HFFc6 (cell line): ENCODE results near the gene FLNA. TPM values are rescaled to one million over a fixed set of nuclear protein-coding genes. Genes with fewer than 3 reads are reported as not detected.

Experiments used
- DNase-seq: peaks from one replicate; pipeline ENCODE4 v3.0.0-alpha.2; 2018
- H3K27ac Mint-ChIP-seq: 2 replicates; pipeline ENCODE4 v1.8.0; 2020; ENCODE audit warnings: mild to moderate bottlenecking, mixed read lengths
- H3K27me3 Mint-ChIP-seq: 2 replicates; pipeline ENCODE4 v1.8.0; 2021; ENCODE audit warnings: mild to moderate bottlenecking, moderate library complexity, mixed read lengths; ENCODE audit not compliant: insufficient read depth
- H3K36me3 Mint-ChIP-seq: 2 replicates; pipeline ENCODE4 v1.8.0; 2021; ENCODE audit warnings: low read depth, mixed read lengths
- H3K4me1 Mint-ChIP-seq: 2 replicates; pipeline ENCODE4 v1.8.0; 2020; ENCODE audit warnings: low read depth, mixed read lengths
- H3K4me3 Mint-ChIP-seq: 2 replicates; pipeline ENCODE4 v1.8.0; 2020; ENCODE audit warnings: mild to moderate bottlenecking, moderate library complexity, mixed read lengths
- H3K9me3 Mint-ChIP-seq: 2 replicates; pipeline ENCODE4 v1.8.0; 2020; ENCODE audit warnings: mild to moderate bottlenecking, mixed read lengths
- CTCF ChIP-seq: fragments of 200-600 bp; sonication (generic); IDR thresholded peaks from 2 replicates; pipeline ENCODE4 v1.5.0; 2021; ENCODE audit warnings: antibody characterized with exemption, mild to moderate bottlenecking
- total RNA-seq, 6 experiments: library from RNA; stranded (reverse); fragmentation: NEBNext Ultra II Directional; extraction: Animal tissue kit (Norgen Biotek cat#: 25700); gene quantifications; 2 replicates in 1 of 6; 3 replicates in 5 of 6; pipeline ENCODE4 v1.2.3, GENCODE V29; 2021

FLNA gene
- total RNA-seq, 6 experiments from 2014 or later = 2,260 to 2,886 (median 2,666) TPM

- H3K9me3 Mint-ChIP-seq = no peaks in the 10 kb centered on the region
- H3K4me3 Mint-ChIP-seq = no peak overlapping the region
- no peaks in the 10 kb centered on the region for H3K4me1 Mint-ChIP-seq
- peaks cover 4% of the 10 kb centered on the region; the same call in 1 of the 2 replicates for H3K36me3 Mint-ChIP-seq
- DNase-seq = no peak
- peak overlapping the region; percentile 56 for H3K27ac Mint-ChIP-seq
- H3K27me3 Mint-ChIP-seq = peaks cover 16% of the 10 kb centered on the region
- no peak for TF ChIP-seq CTCF
Observed at GRCh38 chrX:154356596-154356995, 17.8 kb downstream of the FLNA start.

- TF ChIP-seq CTCF = no peak
- Mint-ChIP-seq H3K4me1 (no peaks in the 10 kb centered on the region), H3K9me3 (no peaks in the 10 kb centered on the region), H3K27me3 (peaks cover 12% of the 10 kb centered on the region), H3K27ac (no peak overlapping the region), H3K4me3 (no peak overlapping the region), H3K36me3 (peaks cover 4% of the 10 kb centered on the region; the same call in 1 of the 2 replicates)
- no peak for DNase-seq
Observed at GRCh38 chrX:154355776-154356140, 18.7 kb downstream of the FLNA start.

- TF ChIP-seq CTCF = no peak
- H3K4me3 Mint-ChIP-seq = no peak overlapping the region
- H3K27me3 Mint-ChIP-seq = peaks cover 12% of the 10 kb centered on the region
- no peaks in the 10 kb centered on the region for H3K4me1 Mint-ChIP-seq
- H3K27ac Mint-ChIP-seq = no peak overlapping the region
- peaks cover 4% of the 10 kb centered on the region; the same call in 1 of the 2 replicates for H3K36me3 Mint-ChIP-seq
- no peak for DNase-seq
- H3K9me3 Mint-ChIP-seq = no peaks in the 10 kb centered on the region
Observed at GRCh38 chrX:154355094-154355775, 19.2 kb downstream of the FLNA start.

- Mint-ChIP-seq H3K27me3 (peaks cover 14% of the 10 kb centered on the region), H3K4me3 (no peak overlapping the region), H3K9me3 (no peaks in the 10 kb centered on the region), H3K4me1 (no peaks in the 10 kb centered on the region), H3K36me3 (peaks cover 4% of the 10 kb centered on the region; the same call in 1 of the 2 replicates), H3K27ac (no peak overlapping the region)
- DNase-seq = no peak
- TF ChIP-seq CTCF = no peak
Observed at GRCh38 chrX:154354516-154354915, 19.9 kb downstream of the FLNA start.

- no peaks in the 10 kb centered on the region for H3K9me3 Mint-ChIP-seq
- H3K36me3 Mint-ChIP-seq = peaks cover 4% of the 10 kb centered on the region; the same call in 1 of the 2 replicates
- H3K27ac Mint-ChIP-seq = no peak overlapping the region
- DNase-seq = no peak
- no peaks in the 10 kb centered on the region for H3K4me1 Mint-ChIP-seq
- H3K27me3 Mint-ChIP-seq = peaks cover 14% of the 10 kb centered on the region
- no peak overlapping the region for H3K4me3 Mint-ChIP-seq
- no peak for TF ChIP-seq CTCF
Observed at GRCh38 chrX:154354013-154354412, 20.4 kb downstream of the FLNA start.
